ENCODE results near the gene LDLRAD3.
"Not testable (repeated sequence)": the region's sequence is repeated elsewhere in the genome, so short reads cannot be mapped to it uniquely, and the experiment has no call there.

LDLRAD3 gene

GRCh38 chr11:36164506-36165250, 220.8 kb downstream of the LDLRAD3 start:
- DNase-seq, result no peak
- no peak for ATAC-seq

GRCh38 chr11:36165621-36166397, 221.9 kb downstream of the LDLRAD3 start:
- DNase-seq (no peak), ATAC-seq (no peak)

DNA sequence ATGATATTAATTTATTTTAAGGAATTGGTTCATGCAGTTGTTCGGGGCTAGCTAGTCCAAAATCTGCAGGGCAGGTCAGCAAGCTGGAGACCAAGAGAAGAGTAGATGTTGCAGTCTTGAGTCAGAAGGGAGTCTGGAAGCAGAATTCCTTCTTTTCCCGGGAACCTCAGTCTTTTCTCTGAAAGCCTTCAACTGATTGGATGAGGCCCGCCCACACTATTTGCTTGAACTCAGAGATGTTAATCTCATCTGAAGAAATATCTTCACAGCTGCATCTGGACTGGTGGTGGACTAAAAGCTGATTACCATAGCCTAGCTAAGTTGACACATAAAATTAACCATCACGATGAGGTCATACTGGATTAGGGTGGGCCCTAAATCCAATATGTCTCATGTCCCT, 223.2 kb downstream of the LDLRAD3 start:
- no peak for ATAC-seq
- DNase-seq, result no peak

GRCh38 chr11:36167729-36168128, 223.9 kb downstream of the LDLRAD3 start:
- no peak for DNase-seq
- no peak for ATAC-seq

GRCh38 chr11:36177836-36178235, 234.0 kb downstream of the LDLRAD3 start:
- no peak for ATAC-seq
- DNase-seq, result no peak

DNA sequence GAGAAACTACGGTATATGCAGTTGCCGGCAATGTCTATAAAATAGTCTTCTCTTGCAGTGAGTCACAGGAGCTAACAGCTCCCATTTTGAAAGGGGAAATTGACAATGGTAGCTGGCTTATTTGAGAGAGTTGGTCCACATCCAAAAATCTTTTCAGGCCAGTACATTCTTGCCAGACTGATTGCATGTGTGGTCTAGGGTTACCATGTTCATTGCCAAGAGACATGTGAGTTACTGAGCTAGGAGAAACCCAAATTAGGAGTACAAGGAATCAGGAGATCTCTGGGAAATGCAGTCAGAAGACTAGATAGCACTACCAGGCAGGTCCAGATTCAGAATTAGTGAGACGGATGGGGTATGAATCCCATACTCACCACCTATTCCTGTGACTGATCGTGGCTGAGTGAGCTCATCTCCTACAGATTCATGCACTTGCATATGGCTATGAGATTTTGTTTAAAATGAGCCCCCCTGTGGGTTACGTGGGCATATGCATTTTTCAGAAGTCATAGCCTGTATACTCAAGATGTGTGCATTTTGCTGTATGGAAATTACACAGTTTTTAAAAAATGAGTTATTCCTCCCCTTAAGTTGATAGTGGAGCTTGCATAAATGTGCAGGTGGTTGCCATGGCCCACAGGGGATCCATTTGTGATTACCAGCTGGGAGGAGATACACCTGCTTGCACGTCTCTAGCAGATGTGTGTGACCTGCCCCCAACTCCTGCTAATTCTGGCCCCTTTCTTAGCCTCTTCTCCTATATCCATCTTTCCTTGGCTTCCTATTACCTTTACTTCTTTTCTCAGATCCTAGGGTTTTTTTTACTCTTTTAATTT, 242.7 kb downstream of the LDLRAD3 start:
- ATAC-seq (no peak), DNase-seq (no peak)

GRCh38 chr11:36187622-36188021, 243.8 kb downstream of the LDLRAD3 start:
- DNase-seq (no peak), ATAC-seq (no peak)

DNA sequence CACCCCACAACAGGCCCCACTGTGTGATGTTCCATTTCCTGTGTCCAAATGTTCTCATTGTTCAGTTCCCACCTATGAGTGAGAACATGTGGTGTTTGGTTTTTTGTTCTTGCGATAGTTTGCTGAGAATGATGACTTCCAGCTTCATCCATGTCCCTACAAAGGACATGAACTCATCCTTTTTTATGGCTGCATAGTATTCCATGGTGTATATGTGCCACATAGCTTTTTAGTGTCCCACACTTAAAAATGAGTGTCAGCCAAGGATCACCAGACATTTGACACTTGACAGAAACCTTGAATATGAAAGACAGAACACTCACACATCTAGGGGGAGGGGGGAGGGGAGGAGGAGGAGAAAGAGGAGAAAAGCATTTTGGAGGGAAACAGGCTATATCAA, 245.9 kb downstream of the LDLRAD3 start:
- ATAC-seq, DNase-seq: not testable (repeated sequence)

GRCh38 chr11:36191941-36192340, 248.1 kb downstream of the LDLRAD3 start:
- no peak for DNase-seq
- no peak for ATAC-seq

- ATAC-seq (no peak), DNase-seq (no peak)
These were observed 248.8 kb downstream of the LDLRAD3 start for GRCh38 chr11:36192425-36193289.

DNA sequence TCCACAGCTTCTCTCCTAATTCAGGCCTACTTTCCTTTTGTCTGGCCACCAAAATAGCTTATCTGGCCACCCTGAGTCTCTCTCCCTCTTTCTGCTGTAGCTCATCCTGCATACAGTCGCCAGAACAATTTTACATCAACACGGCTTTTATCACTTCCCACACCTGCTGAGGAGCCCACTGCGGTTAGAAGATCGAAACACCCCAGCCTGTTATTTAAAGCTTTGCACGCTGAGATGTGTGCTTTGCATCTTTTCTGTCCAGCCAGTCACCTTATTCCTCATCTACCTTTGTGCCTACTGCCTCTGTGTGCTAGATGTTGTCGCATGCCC, 249.4 kb downstream of the LDLRAD3 start:
- ATAC-seq (no peak), DNase-seq (no peak)

DNA sequence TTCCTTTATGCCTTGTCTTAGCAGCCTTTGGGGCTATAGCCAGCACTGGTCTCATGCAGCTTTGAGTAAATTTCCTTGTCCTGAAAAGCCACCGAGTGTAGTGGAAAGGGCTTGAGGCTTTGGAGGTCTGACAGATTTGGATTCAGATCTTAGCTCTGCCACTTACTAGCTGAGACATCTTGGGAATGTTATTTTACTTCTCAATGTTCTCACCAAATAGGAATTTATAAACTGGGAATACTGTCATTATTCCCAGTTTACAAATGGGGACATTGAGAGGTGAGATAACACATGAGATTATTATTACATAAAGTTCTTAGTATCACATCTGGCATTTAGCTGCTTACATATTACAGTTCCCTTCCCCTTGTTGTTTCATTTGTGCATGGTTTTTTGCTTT, 249.9 kb downstream of the LDLRAD3 start:
- no peak for ATAC-seq
- no peak for DNase-seq

- DNase-seq (no peak), ATAC-seq (no peak)
These were observed 251.9 kb downstream of the LDLRAD3 start for GRCh38 chr11:36195496-36196354.

DNA sequence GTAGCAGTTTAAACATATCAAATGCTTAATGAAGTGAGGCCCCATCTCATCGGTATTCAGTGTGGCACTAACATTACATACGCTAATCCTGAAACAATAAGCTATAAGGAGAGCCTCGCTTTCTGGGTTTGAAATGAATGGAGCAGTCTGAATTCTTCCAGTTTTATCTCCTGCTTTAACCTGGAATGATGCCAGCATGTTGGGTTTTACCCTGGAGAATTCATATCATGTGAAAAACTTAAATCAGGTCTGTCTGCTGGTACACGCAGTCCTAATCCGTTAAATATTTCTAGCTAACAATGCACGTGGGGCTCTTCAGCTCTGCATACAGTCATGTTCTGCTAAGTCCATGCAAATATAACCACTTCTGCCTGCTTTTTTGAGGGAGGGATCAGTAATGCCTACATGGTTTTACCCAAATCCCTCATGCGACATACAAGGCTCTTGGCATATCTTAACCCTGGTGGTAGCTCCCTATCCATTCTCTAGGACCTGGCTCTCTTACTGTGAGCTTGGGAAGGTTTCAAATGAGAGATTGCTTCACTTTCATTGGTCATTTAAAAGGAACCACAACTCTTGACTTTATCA, 252.6 kb downstream of the LDLRAD3 start:
- DNase-seq, result no peak
- ATAC-seq, result no peak

DNA sequence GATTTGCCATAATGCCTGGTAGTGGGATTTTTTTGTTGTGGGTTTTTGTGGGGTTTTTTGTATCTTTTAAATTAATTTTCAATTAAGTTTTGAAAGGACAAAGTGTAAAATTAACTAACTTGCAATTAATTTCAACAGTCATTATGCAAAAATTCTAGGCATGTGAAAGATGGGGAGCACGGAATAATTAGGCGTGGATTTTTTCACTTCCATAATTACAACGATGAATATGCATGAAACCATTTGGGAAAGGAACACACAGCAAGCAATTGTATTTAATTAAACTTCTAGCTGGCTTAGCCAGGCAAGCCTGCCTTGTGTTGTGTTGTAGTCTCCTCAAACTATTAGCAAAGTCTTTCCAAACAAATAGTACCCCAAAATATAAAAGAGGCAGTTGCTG, 257.5 kb downstream of the LDLRAD3 start:
- DNase-seq, result no peak
- no peak for ATAC-seq

- DNase-seq (no peak), ATAC-seq (no peak)
These were observed 261.7 kb downstream of the LDLRAD3 start for GRCh38 chr11:36205536-36205935.

GRCh38 chr11:36210529-36210928, 266.7 kb downstream of the LDLRAD3 start:
- ATAC-seq (no peak), DNase-seq (no peak)

GRCh38 chr11:36211761-36212430, 268.0 kb downstream of the LDLRAD3 start:
- no peak for DNase-seq
- ATAC-seq, result no peak

DNA sequence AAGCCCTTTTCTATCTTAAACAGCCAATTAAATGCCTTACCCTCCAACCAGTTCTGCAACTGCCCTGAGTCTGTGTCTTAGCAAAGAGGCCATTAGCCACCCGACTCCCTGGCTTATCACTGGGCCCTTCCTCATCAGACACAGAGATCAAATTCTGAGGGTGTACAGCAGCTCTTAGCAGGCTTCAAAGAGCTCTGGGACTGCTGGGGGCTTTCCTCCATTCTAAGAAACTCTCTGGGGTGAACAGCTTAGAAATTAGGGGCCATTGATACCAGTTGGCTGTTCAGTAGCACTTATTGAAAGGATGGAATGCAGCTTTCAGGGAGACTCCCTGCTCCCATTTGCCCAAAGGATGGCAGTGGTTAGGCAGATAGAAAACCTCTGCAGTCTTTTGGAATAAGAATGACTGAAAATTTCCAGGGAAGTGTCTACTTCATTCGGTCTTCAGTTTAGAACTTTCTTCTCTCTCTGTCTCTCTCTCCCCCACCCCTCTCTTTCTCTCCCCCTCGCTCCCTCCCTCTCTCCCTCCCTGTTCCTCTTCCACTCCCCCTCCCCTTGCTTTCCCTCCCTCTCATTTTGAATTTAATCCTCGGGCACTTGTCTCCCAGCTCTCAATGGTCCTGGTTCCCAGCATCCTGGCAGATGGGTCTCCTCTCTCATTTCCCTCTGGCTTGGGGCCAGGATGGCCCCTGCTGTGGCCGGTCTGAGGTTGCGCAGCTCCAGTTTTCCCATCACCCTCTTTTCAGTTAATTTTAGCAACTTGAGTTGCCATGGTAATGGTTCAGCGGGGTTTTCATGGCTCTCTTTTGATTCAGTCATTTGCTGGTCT, 268.9 kb downstream of the LDLRAD3 start:
- ATAC-seq (no peak), DNase-seq (no peak)
